ENCODE measurements around the gene TBX15. TPM values are rescaled to one million over a fixed set of nuclear protein-coding genes. Genes with fewer than 3 reads are reported as not detected.
A peak's percentile ranks its signal among the peaks of the same experiment; 100 is the strongest.

Gene TBX15
- total RNA-seq, 1 experiment from 2014 or later, result 1.9 TPM

GRCh38 chr1:118984722-118985639 lies 3.2 kb downstream of the TBX15 start:
- POLR2A ChIA-PET, result no interaction called here

DNA sequence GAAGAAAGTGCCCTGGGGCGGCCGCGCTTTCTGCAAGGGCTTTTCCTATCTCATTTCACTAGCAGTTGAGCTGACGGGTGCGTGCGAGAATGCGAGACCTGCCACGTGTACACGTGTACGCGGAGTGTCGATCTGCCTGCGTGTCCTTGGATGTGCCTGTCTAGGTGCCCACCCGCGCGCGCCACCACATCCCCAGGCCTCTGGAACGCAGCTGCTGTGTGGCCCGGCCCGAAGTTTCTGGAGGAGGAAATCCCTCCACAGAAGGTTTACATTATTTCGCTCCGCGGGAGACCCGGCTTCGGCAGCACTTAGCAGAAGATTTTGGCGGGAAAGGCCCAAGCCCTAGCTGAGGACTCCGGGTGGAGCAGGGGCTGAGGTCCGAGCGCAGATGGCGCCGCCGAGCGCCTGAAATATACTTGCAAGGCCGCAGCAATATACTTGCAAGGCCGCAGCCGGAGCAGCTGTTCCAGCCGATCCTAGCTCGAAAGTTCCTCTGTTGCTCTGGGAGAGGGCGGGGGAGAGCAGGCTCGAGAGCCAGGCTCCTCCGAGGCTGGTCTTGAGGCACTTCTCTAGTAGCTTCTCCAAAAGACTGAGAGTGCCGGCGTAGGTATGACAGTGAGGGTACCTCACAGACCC lies 3.9 kb downstream of the TBX15 start:
- no peak for DNase-seq (ENCODE audit: low read depth, low spot score)
- Histone ChIP-seq H3K4me3 (ENCODE audit: low read depth in 2 of 2, low read length in 2 of 2) (peak overlapping the region in 1 of 2 experiments; percentile 27; a peak in 2 of 4 replicates), H3K9me3 (ENCODE audit: control insufficient read depth, insufficient read depth, low read depth, low read length) (no peaks in the 10 kb centered on the region), H3K4me1 (ENCODE audit: control insufficient read depth, insufficient read depth, low read length) (0 out of 2 replicates have a peak, but pooled peaks cover 5% of the 10 kb centered on the region), H3K27me3 (ENCODE audit: control insufficient read depth, insufficient read depth, low read length) (no peaks in the 10 kb centered on the region; the same call in 1 of the 2 replicates), H3K36me3 (ENCODE audit: control insufficient read depth, insufficient read depth, low read length) (no peaks in the 10 kb centered on the region), H3K27ac (ENCODE audit: low read length) (no peak overlapping the region)
- TF ChIP-seq SIN3A (IDR thresholded peaks at IDR 0.05; ENCODE audit: borderline replicate concordance, insufficient read depth, low read depth, low read length) (no peak), REST (IDR thresholded peaks at IDR 0.05; ENCODE audit: insufficient read depth in 1 of 2, low read depth in 2 of 2, low read length in 1 of 2) (no peak), POLR2AphosphoS5 (IDR thresholded peaks at IDR 0.05; ENCODE audit: low read depth, low read length) (no peak), TCF7L2 (IDR thresholded peaks at IDR 0.05; ENCODE audit: low read depth, low read length) (no peak), CTCF (IDR thresholded peaks at IDR 0.05) (no peak)
- intact Hi-C loops (cut with micrococcal nuclease; ENCODE audit: unreplicated experiment), result no loop called here
- no TSS peak for BruUV-seq (replicated peaks)
- in situ Hi-C loops (cut with HindIII; ENCODE audit: low pct_unique_long_range_greater_than_20kb, low sequenced_read_pairs), result no loop called here
- ChIA-PET POLR2A (no interaction called here), CTCF (no interaction called here)
- ATAC-seq, result no peak

More at GRCh38 chr1:118984722-118985639, 3.2 kb downstream of the TBX15 start:
- DNase-seq (ENCODE audit: low read depth, low spot score), result no peak
- H3K27ac ChIP-seq (ENCODE audit: low read length), result peak overlapping the region; percentile 44; the same call in 1 of the 2 replicates
- no TSS peak for BruUV-seq (replicated peaks)
- no peaks in the 10 kb centered on the region for H3K36me3 ChIP-seq (ENCODE audit: control insufficient read depth, insufficient read depth, low read length)
- intact Hi-C loops (cut with micrococcal nuclease; ENCODE audit: unreplicated experiment) (no loop called here), in situ Hi-C loops (cut with HindIII; ENCODE audit: low pct_unique_long_range_greater_than_20kb, low sequenced_read_pairs) (no loop called here)
- H3K27me3 ChIP-seq (ENCODE audit: control insufficient read depth, insufficient read depth, low read length), result no peaks in the 10 kb centered on the region; the same call in 1 of the 2 replicates
- TF ChIP-seq TCF7L2 (IDR thresholded peaks at IDR 0.05; ENCODE audit: low read depth, low read length), result no peak
- no peak for TF ChIP-seq REST (IDR thresholded peaks at IDR 0.05; ENCODE audit: insufficient read depth in 1 of 2, low read depth in 2 of 2, low read length in 1 of 2)
- ATAC-seq, result no peak
- H3K9me3 ChIP-seq (ENCODE audit: control insufficient read depth, insufficient read depth, low read depth, low read length), result no peaks in the 10 kb centered on the region
- H3K4me3 ChIP-seq (ENCODE audit: low read depth in 2 of 2, low read length in 2 of 2), result peak overlapping the region; percentile 27 to 48
- CTCF ChIA-PET, result no interaction called here
- 0 out of 2 replicates have a peak, but pooled peaks cover 5% of the 10 kb centered on the region for H3K4me1 ChIP-seq (ENCODE audit: control insufficient read depth, insufficient read depth, low read length)
